ENCODE data around the gene DRG2. TPM values are rescaled to one million over a fixed set of nuclear protein-coding genes. Genes with fewer than 3 reads are reported as not detected.

The DRG2 gene
- total and polyA plus RNA-seq, 2 of the 13 experiments (the other 11 are each of a cell fraction or from before 2014, with no cell fraction given), result 20.1 to 26.6 TPM

DNA sequence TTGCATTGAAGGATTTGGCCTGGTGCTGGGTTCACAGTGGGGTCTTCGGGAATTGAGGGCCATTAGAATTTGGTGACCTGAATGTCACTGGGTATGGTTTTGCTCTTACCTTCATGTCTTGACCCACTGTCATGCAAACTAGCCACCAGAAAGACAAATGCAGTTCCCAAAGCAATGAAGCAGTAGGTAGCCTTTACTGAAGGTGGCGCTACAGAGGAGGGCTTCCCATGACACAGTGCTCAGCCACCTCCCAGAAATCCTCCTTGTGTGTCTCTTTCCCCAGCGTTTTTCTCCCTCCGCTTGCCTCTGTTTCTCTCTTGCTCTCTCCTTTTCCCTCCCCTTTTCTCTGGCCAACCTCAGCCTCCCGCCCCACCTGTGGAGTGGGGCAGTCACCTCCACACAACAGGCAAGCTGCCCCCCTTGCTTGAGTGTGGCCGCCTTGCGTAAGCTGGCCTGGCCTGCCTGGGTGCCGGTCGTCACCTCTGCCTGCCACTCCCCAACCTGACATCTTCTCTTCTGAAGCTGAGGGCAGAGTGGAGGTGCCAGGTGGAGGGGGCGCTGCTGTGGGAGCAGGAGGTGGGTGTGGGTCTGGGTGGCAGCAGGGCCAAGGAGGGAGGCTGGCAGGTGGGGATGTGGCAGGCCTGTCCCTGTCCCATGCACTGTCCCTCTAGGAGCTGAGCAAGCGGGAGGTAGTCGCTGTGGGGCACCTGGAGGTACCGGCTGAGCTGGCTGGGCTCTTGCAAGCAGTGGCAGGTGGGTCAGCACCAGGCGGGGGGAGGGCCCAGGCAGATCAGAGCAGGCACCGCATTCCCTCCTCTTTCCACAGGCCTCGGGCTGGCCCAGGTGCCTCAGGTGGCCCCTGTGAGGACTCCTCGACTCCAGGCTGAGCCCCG lies 55.5 kb downstream of the DRG2 start (continued):
- TF ChIP-seq, protein P1, sequence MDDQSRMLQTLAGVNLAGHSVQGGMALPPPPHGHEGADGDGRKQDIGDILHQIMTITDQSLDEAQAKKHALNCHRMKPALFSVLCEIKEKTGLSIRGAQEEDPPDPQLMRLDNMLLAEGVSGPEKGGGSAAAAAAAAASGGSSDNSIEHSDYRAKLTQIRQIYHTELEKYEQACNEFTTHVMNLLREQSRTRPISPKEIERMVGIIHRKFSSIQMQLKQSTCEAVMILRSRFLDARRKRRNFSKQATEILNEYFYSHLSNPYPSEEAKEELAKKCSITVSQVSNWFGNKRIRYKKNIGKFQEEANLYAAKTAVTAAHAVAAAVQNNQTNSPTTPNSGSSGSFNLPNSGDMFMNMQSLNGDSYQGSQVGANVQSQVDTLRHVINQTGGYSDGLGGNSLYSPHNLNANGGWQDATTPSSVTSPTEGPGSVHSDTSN (CRISPR knock-in tag; IDR thresholded peaks at IDR 0.05; ENCODE audit: borderline replicate concordance), result no peak
- TF ChIP-seq ZNF431 (CRISPR knock-in tag; IDR thresholded peaks at IDR 0.05; ENCODE audit: borderline replicate concordance, low read depth) (no peak), MYC (CRISPR knock-in tag; IDR thresholded peaks at IDR 0.05; ENCODE audit: borderline replicate concordance) (no peak), GPN1 (CRISPR knock-in tag; IDR thresholded peaks at IDR 0.05; ENCODE audit: borderline replicate concordance) (no peak), MAF1 (CRISPR knock-in tag; IDR thresholded peaks at IDR 0.05; ENCODE audit: borderline replicate concordance) (no peak), ZNF558 (CRISPR knock-in tag; IDR thresholded peaks at IDR 0.05; ENCODE audit: borderline replicate concordance) (no peak), RBM39 (IDR thresholded peaks at IDR 0.05; ENCODE audit: low read depth, low read length, poor library complexity, severe bottlenecking) (no peak), XRCC5 (optimal IDR thresholded peaks at IDR 0.05; ENCODE audit: low read length) (peak; percentile 27)
- TF ChIP-seq, protein P2, sequence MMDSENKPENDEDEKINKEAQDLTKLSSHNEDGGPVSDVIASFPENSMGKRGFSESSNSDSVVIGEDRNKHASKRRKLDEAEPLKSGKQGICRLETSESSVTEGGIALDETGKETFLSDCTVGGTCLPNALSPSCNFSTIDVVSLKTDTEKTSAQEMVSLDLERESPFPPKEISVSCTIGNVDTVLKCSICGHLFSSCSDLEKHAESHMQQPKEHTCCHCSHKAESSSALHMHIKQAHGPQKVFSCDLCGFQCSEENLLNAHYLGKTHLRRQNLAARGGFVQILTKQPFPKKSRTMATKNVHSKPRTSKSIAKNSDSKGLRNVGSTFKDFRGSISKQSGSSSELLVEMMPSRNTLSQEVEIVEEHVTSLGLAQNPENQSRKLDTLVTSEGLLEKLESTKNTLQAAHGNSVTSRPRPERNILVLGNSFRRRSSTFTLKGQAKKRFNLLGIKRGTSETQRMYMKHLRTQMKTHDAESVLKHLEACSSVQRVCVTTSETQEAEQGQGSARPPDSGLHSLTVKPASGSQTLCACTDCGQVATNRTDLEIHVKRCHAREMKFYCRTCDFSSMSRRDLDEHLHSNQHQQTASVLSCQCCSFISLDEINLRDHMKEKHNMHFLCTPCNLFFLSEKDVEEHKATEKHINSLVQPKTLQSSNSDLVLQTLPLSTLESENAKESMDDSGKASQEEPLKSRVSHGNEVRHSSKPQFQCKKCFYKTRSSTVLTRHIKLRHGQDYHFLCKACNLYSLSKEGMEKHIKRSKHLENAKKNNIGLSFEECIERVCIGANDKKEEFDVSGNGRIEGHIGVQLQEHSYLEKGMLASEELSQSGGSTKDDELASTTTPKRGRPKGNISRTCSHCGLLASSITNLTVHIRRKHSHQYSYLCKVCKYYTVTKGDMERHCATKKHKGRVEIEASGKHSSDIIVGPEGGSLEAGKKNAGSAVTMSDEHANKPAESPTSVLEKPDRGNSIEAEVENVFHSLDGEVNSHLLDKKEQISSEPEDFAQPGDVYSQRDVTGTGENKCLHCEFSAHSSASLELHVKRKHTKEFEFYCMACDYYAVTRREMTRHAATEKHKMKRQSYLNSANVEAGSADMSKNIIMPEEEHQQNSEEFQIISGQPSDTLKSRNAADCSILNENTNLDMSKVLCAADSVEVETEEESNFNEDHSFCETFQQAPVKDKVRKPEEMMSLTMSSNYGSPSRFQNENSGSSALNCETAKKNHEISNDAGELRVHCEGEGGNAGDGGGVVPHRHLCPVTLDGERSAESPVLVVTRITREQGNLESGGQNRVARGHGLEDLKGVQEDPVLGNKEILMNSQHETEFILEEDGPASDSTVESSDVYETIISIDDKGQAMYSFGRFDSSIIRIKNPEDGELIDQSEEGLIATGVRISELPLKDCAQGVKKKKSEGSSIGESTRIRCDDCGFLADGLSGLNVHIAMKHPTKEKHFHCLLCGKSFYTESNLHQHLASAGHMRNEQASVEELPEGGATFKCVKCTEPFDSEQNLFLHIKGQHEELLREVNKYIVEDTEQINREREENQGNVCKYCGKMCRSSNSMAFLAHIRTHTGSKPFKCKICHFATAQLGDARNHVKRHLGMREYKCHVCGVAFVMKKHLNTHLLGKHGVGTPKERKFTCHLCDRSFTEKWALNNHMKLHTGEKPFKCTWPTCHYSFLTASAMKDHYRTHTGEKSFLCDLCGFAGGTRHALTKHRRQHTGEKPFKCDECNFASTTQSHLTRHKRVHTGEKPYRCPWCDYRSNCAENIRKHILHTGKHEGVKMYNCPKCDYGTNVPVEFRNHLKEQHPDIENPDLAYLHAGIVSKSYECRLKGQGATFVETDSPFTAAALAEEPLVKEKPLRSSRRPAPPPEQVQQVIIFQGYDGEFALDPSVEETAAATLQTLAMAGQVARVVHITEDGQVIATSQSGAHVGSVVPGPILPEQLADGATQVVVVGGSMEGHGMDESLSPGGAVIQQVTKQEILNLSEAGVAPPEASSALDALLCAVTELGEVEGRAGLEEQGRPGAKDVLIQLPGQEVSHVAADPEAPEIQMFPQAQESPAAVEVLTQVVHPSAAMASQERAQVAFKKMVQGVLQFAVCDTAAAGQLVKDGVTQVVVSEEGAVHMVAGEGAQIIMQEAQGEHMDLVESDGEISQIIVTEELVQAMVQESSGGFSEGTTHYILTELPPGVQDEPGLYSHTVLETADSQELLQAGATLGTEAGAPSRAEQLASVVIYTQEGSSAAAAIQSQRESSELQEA (CRISPR knock-in tag; IDR thresholded peaks at IDR 0.05; ENCODE audit: not compliant biosample characterization), result no peak
- TF ChIP-seq, protein P3, sequence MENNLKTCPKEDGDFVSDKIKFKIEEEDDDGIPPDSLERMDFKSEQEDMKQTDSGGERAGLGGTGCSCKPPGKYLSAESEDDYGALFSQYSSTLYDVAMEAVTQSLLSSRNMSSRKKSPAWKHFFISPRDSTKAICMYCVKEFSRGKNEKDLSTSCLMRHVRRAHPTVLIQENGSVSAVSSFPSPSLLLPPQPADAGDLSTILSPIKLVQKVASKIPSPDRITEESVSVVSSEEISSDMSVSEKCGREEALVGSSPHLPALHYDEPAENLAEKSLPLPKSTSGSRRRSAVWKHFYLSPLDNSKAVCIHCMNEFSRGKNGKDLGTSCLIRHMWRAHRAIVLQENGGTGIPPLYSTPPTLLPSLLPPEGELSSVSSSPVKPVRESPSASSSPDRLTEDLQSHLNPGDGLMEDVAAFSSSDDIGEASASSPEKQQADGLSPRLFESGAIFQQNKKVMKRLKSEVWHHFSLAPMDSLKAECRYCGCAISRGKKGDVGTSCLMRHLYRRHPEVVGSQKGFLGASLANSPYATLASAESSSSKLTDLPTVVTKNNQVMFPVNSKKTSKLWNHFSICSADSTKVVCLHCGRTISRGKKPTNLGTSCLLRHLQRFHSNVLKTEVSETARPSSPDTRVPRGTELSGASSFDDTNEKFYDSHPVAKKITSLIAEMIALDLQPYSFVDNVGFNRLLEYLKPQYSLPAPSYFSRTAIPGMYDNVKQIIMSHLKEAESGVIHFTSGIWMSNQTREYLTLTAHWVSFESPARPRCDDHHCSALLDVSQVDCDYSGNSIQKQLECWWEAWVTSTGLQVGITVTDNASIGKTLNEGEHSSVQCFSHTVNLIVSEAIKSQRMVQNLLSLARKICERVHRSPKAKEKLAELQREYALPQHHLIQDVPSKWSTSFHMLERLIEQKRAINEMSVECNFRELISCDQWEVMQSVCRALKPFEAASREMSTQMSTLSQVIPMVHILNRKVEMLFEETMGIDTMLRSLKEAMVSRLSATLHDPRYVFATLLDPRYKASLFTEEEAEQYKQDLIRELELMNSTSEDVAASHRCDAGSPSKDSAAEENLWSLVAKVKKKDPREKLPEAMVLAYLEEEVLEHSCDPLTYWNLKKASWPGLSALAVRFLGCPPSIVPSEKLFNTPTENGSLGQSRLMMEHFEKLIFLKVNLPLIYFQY (CRISPR knock-in tag; IDR thresholded peaks at IDR 0.05; ENCODE audit: borderline replicate concordance), result no peak
- TF ChIP-seq, protein P4, sequence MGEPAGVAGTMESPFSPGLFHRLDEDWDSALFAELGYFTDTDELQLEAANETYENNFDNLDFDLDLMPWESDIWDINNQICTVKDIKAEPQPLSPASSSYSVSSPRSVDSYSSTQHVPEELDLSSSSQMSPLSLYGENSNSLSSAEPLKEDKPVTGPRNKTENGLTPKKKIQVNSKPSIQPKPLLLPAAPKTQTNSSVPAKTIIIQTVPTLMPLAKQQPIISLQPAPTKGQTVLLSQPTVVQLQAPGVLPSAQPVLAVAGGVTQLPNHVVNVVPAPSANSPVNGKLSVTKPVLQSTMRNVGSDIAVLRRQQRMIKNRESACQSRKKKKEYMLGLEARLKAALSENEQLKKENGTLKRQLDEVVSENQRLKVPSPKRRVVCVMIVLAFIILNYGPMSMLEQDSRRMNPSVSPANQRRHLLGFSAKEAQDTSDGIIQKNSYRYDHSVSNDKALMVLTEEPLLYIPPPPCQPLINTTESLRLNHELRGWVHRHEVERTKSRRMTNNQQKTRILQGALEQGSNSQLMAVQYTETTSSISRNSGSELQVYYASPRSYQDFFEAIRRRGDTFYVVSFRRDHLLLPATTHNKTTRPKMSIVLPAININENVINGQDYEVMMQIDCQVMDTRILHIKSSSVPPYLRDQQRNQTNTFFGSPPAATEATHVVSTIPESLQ (CRISPR knock-in tag; conservative IDR thresholded peaks at IDR 0.05), result no peak

Measured in HepG2 (cell line).